Thyroid gland (tissue), 4 donors: ENCODE results near the gene GPRASP2.

Source experiments
- CTCF ChIP-seq, 6 experiments: fragments of 200-600 bp in 3 of 6; fragments of 450-650 bp in 3 of 6; sonication (generic) in 3 of 6; IDR thresholded peaks; one replicate each; pipeline ENCODE4 v1.5.1; 2016 to 2019; ENCODE audit warnings: antibody characterized with exemption in 6 of 6, mild to moderate bottlenecking in 2 of 6, inconsistent platforms in 1 of 6, moderate library complexity in 1 of 6
- POLR2A ChIP-seq, 2 donors: fragments of 450-650 bp; IDR thresholded peaks; one replicate each; pipeline ENCODE4 v1.6.1; 2017; ENCODE audit warnings: antibody characterized with exemption in 2 of 2, mild to moderate bottlenecking in 2 of 2, moderate library complexity in 1 of 2

- TF ChIP-seq CTCF (IDR thresholded peaks at IDR 0.05) (no peak), POLR2A (IDR thresholded peaks at IDR 0.05) (no peak)
Observed at GRCh38 chrX:102765809-102766208, 53.6 kb downstream of the GPRASP2 start.
